Measurements from ENCODE around the gene MRPL12.
A peak's percentile ranks its signal among the peaks of the same experiment; 100 is the strongest.

The MRPL12 gene

GRCh38 chr17:81683584-81684441 is 19.4 kb upstream of the MRPL12 start, which contains the start of the genes ARL16 and HGS:
Gene ARL16, minus strand, starts transcription at chr17:81683797. Its CDS starts 44 bp downstream, at chr17:81683753.
Gene HGS, plus strand, starts transcription at chr17:81684011. Its CDS starts 56 bp downstream, at chr17:81684067.
- peak; percentile 98 for DNase-seq
- Histone ChIP-seq H3K27me3 (no peaks in the 10 kb centered on the region), H3K9me3 (no peaks in the 10 kb centered on the region), H3K36me3 (peaks cover 31% of the 10 kb centered on the region), H3K4me3 (ENCODE audit: low read depth, low read length) (peak within 1 kb of the TSS; percentile 92), H3K4me1 (no peaks in the 10 kb centered on the region)
- no peak for TF ChIP-seq CTCF (IDR thresholded peaks at IDR 0.05; ENCODE audit: low read depth, low read length)

- Histone ChIP-seq H3K4me1 (no peaks in the 10 kb centered on the region), H3K9me3 (no peaks in the 10 kb centered on the region), H3K27me3 (no peaks in the 10 kb centered on the region), H3K36me3 (peaks cover 38% of the 10 kb centered on the region), H3K4me3 (ENCODE audit: low read depth, low read length) (peak overlapping the region; percentile 92)
- no peak for DNase-seq
- no peak for TF ChIP-seq CTCF (IDR thresholded peaks at IDR 0.05; ENCODE audit: low read depth, low read length)
Observed at GRCh38 chr17:81684442-81684911, 18.7 kb upstream of the MRPL12 start.

DNA sequence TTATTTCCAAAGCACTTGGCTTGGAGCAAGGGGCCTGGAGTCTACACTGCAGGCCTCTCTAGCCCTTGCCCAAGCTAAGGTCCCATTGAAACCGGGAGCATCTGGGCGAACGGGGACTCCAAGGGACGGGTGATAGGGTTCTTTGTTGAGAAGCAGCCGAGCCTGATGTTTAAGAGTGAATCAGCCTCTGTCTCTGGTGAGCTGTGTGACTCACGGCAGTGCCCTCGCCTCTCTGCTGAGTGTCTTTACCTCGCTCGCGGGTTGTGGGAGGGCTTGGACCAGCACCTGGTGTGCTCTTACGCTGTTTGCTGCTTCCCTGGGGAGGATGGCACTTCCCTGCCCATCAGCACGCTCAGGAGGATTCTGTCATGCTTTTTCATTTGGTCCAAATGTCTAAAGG is 18.1 kb upstream of the MRPL12 start:
- no peak for TF ChIP-seq CTCF (IDR thresholded peaks at IDR 0.05; ENCODE audit: low read depth, low read length)
- Histone ChIP-seq H3K36me3 (peaks cover 42% of the 10 kb centered on the region), H3K4me3 (ENCODE audit: low read depth, low read length) (peak overlapping the region; percentile 92), H3K4me1 (no peaks in the 10 kb centered on the region), H3K9me3 (no peaks in the 10 kb centered on the region), H3K27me3 (no peaks in the 10 kb centered on the region)
- DNase-seq, result no peak

DNA sequence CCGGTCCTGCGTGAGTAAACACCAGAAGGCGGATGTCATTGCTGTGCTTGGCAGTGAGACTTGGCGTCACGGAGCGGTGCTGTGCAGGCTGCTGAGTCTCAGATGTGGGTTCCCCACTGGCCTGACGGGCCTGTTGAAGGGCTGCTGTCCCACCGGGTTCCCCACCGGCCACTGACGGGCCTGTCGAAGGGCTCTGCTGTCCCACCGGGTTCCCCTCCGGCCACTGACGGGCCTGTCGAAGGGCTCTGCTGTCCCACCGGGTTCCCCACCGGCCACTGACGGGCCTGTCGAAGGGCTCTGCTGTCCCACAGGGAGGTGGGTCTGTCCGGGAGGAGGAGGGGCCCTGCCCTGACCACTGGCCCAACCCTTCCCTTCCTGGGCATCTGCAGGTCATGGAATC is 16.6 kb upstream of the MRPL12 start:
- no peak for DNase-seq
- Histone ChIP-seq H3K27me3 (no peaks in the 10 kb centered on the region), H3K4me1 (no peaks in the 10 kb centered on the region), H3K9me3 (no peaks in the 10 kb centered on the region), H3K4me3 (ENCODE audit: low read depth, low read length) (no peak overlapping the region), H3K36me3 (peaks cover 57% of the 10 kb centered on the region)
- TF ChIP-seq CTCF (IDR thresholded peaks at IDR 0.05; ENCODE audit: low read depth, low read length), result no peak

- Histone ChIP-seq H3K9me3 (no peaks in the 10 kb centered on the region), H3K36me3 (peaks cover 67% of the 10 kb centered on the region), H3K27me3 (no peaks in the 10 kb centered on the region), H3K4me3 (ENCODE audit: low read depth, low read length) (no peak overlapping the region), H3K4me1 (no peaks in the 10 kb centered on the region)
- no peak for TF ChIP-seq CTCF (IDR thresholded peaks at IDR 0.05; ENCODE audit: low read depth, low read length)
- no peak for DNase-seq
Observed at GRCh38 chr17:81687770-81688541, 15.2 kb upstream of the MRPL12 start.
